Fibroblast of skin of left biceps (primary cell): ENCODE measurements around the gene BCO1.

ENCODE experiments used
- DNase-seq, 2 experiments: peaks; one replicate each; pipeline ENCODE4 v3.0.0-alpha.2; 2013; ENCODE audit warnings: low read depth in 2 of 2

Gene BCO1

GRCh38 chr16:81232740-81233367 lies 5.6 kb upstream of the BCO1 start:
- DNase-seq, result no peak

GRCh38 chr16:81237282-81237681 lies 1.2 kb upstream of the BCO1 start:
- DNase-seq, result no peak

- DNase-seq, result no peak
These were observed 570 bp upstream of the BCO1 start for GRCh38 chr16:81237942-81238295.

- no peak for DNase-seq
These were observed 1.1 kb downstream of the BCO1 start for GRCh38 chr16:81239367-81240121.

GRCh38 chr16:81241706-81242105 lies 3.2 kb downstream of the BCO1 start:
- DNase-seq, result no peak

GRCh38 chr16:81242977-81243618 lies 4.6 kb downstream of the BCO1 start:
- no peak for DNase-seq

GRCh38 chr16:81243942-81244341 lies 5.5 kb downstream of the BCO1 start:
- no peak for DNase-seq

GRCh38 chr16:81251871-81252270 lies 13.4 kb downstream of the BCO1 start:
- DNase-seq, result no peak

GRCh38 chr16:81253141-81253540 lies 14.7 kb downstream of the BCO1 start:
- no peak for DNase-seq

- no peak for DNase-seq
These were observed 16.5 kb downstream of the BCO1 start for GRCh38 chr16:81254922-81255526.

GRCh38 chr16:81259916-81260315 lies 21.4 kb downstream of the BCO1 start:
- DNase-seq, result no peak

GRCh38 chr16:81261049-81261648 lies 22.7 kb downstream of the BCO1 start:
- no peak for DNase-seq

GRCh38 chr16:81263470-81264220 lies 25.2 kb downstream of the BCO1 start:
- DNase-seq, result no peak

- no peak for DNase-seq
These were observed 25.9 kb downstream of the BCO1 start for GRCh38 chr16:81264386-81264785.

GRCh38 chr16:81265052-81265451 lies 26.6 kb downstream of the BCO1 start:
- no peak for DNase-seq

- DNase-seq, result no peak
These were observed 27.4 kb downstream of the BCO1 start for GRCh38 chr16:81265658-81266451.

GRCh38 chr16:81266680-81267095 lies 28.2 kb downstream of the BCO1 start:
- DNase-seq, result no peak

GRCh38 chr16:81268509-81268908 lies 30.0 kb downstream of the BCO1 start:
- no peak for DNase-seq

- DNase-seq, result no peak
These were observed 34.9 kb downstream of the BCO1 start for GRCh38 chr16:81273223-81273950.

- no peak for DNase-seq
These were observed 36.6 kb downstream of the BCO1 start for GRCh38 chr16:81275064-81275532.
